Right cardiac atrium (tissue), 5 donors: Measurements from ENCODE around the gene CTXN1. TPM values are rescaled to one million over a fixed set of nuclear protein-coding genes. Genes with fewer than 3 reads are reported as not detected.

Experiments
- ATAC-seq, 2 donors: fragments of 200-7000 bp; cut with Tn5 transposase; one replicate each; pipeline versions ENCODE4 v1.8.0 to v1.9.1; 2020; ENCODE audit warnings: moderate library complexity in 2 of 2, mild to moderate bottlenecking in 1 of 2
- DNase-seq, 3 donors: peaks; one replicate each; pipeline ENCODE4 v3.0.0-alpha.2; 2020
- H3K27ac ChIP-seq: one replicate; pipeline ENCODE4 v1.5.1; 2013; ENCODE audit warnings: mild to moderate bottlenecking, low read length, control low read depth, moderate library complexity
- H3K27me3 ChIP-seq: one replicate; pipeline ENCODE4 v1.6.1; 2013; ENCODE audit not compliant: control insufficient read depth, insufficient read depth
- H3K4me1 ChIP-seq: one replicate; pipeline ENCODE4 v1.6.1; 2013; ENCODE audit warnings: low read length; ENCODE audit not compliant: control insufficient read depth, insufficient read depth
- H3K4me3 ChIP-seq: one replicate; pipeline ENCODE4 v1.5.1; 2013; ENCODE audit warnings: low read length, control low read depth
- H3K9me3 ChIP-seq: one replicate; pipeline ENCODE4 v1.6.1; 2013; ENCODE audit warnings: low read length; ENCODE audit not compliant: control insufficient read depth
- WGBS: extraction: QIAGEN DNeasy Blood & Tissue Kit; methylation state at CpG from one replicate; pipeline ENCODE4 v1.1.7; 2013; 5-methylcytosine and 5-hydroxymethylcytosine counted together
- intact Hi-C, 4 donors: fragments of 100-400 bp; cut with DNase I; formaldehyde crosslinking; loops; one replicate each; pipeline versions ENCODE4 v1.11.0 to v1.14.0; 2022 to 2023
- polyA plus RNA-seq: library from polyadenylated mRNA; stranded (reverse); fragments of 200-250 nt; gene quantifications from one replicate; pipeline ENCODE4 v1.2.3, GENCODE V29; 2013
- total RNA-seq, 4 donors: library from RNA; stranded (reverse); fragmentation: NEBNext Ultra II Directional; extraction: Animal tissue kit (Norgen Biotek cat#: 25700); gene quantifications; one replicate each; pipeline ENCODE4 v1.2.1, GENCODE V29; 2021
- donor health status: healthy with polysubstance abuse.
- donor health status: DM: no; HTN: yes; CAD: no.
- donor health status: DM: no; HTN: no; CAD: no.
- donor health status: DM: no; HTN: yes; CAD: no; lungs with severe emphysema.
- donor health status: DM: yes; HTN: yes; CAD: no.

CTXN1 gene
- total and polyA plus RNA-seq, 5 donors, result 0.16 to 0.34 (median 0.24) TPM; not detected in 2

GRCh38 chr19:7947939-7948338 lies 22.0 kb upstream of the CTXN1 start:
- DNase-seq, result no peak
- no peak overlapping the region for H3K27ac ChIP-seq
- WGBS, result 96% methylated on average over 4 of the region's 4 CpGs
- no peaks in the 10 kb centered on the region for H3K4me1 ChIP-seq
- intact Hi-C loops, result loop anchor here (5.0 to 10.0 kb wide), 3 partner anchors 57 to 307 kb away; partner anchors contain the start of gene ELAVL1 (in 1 of the 4)
- H3K27me3 ChIP-seq, result no peaks in the 10 kb centered on the region
- H3K4me3 ChIP-seq, result no peak overlapping the region
- no peaks in the 10 kb centered on the region for H3K9me3 ChIP-seq
- no peak for ATAC-seq

- ATAC-seq (peak; percentile 71), DNase-seq (peak; percentile 87 to 97 (median 89))
- no peaks in the 10 kb centered on the region for H3K27me3 ChIP-seq
- H3K4me1 ChIP-seq, result no peaks in the 10 kb centered on the region
- WGBS, result 28% methylated on average over 18 of the region's 18 CpGs
- peak overlapping the region; percentile 91 for H3K27ac ChIP-seq
- no peaks in the 10 kb centered on the region for H3K9me3 ChIP-seq
- intact Hi-C loops, result loop anchor here (10.0 kb wide), 2 partner anchors 61 to 311 kb away; partner anchors contain the start of gene ELAVL1 (in 1 of the 4)
- peak overlapping the region; percentile 58 for H3K4me3 ChIP-seq
Measured at GRCh38 chr19:7944177-7944761, 18.3 kb upstream of the CTXN1 start.

DNA sequence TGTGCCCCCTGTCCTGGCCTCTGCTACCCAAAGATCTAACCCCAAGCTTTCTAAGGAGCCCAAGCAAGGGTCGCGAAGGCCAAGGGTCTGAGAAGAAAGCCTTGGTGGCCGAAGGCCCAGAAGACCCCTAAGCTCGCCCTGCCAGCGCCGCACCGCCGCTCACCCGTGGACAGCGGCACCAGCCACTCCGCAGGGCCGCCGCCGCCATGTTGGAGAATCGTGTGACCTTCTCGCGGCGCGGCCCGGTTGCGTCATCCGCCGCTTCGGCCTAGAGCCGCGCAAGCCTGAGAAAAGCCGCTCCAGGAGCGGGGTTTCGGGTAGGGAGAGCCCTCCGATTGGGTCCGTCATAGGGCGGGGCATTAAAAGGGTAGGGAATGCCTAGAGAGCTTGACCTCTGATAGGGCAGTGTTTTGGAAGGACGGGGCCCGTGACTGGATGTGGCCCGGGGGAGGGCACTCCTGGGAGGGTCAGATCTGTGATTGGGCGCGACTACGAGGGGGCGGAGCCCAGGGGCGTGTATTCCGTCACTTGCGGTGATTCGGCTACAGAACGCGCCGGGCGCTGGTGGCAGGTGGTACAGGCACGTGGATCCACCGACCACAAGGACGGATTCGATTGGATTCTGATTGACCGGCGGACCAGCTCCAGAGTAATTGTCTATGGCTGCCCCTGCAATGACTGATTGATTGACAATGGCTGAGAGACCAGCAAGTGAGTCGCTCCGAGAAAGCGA lies 17.7 kb upstream of the CTXN1 start, which contains the start of gene TIMM44:
Gene TIMM44 (minus strand): TSS at position 223 of the 733 bp plus-strand sequence. CDS start 15 bp downstream, at position 208.
- H3K4me3 ChIP-seq, result peak within 1 kb of the TSS; percentile 63
- H3K27ac ChIP-seq, result peak within 1 kb of the TSS; percentile 91
- intact Hi-C loops, result loop anchor here (10.0 kb wide), 2 partner anchors 61 to 311 kb away; partner anchors contain the start of gene ELAVL1 (in 1 of the 4)
- H3K27me3 ChIP-seq, result no peaks in the 10 kb centered on the region
- peak; percentile 99 for ATAC-seq
- H3K4me1 ChIP-seq, result no peaks in the 10 kb centered on the region
- no peaks in the 10 kb centered on the region for H3K9me3 ChIP-seq
- peak; percentile 99 for DNase-seq
- under 1% methylated on average over 56 of the region's 56 CpGs for WGBS

- no peak for DNase-seq
- no peaks in the 10 kb centered on the region for H3K9me3 ChIP-seq
- intact Hi-C loops, result loop anchor here (10.0 kb wide), 2 partner anchors 62 to 312 kb away; partner anchors contain the start of gene ELAVL1 (in 1 of the 4)
- peak overlapping the region; percentile 87 for H3K27ac ChIP-seq
- peak; percentile 15 to 41 for ATAC-seq
- no peaks in the 10 kb centered on the region for H3K27me3 ChIP-seq
- peak overlapping the region; percentile 63 for H3K4me3 ChIP-seq
- WGBS, result 5% methylated on average over 33 of the region's 33 CpGs
- no peaks in the 10 kb centered on the region for H3K4me1 ChIP-seq
Measured at GRCh38 chr19:7942981-7943443, 17.1 kb upstream of the CTXN1 start.

- Histone ChIP-seq H3K9me3 (no peaks in the 10 kb centered on the region), H3K4me3 (no peak overlapping the region), H3K27ac (no peak overlapping the region), H3K4me1 (no peaks in the 10 kb centered on the region), H3K27me3 (no peaks in the 10 kb centered on the region)
- peak in 1 of 3 donors; percentile 36 for DNase-seq
- intact Hi-C loops, result loop anchor here (10.0 kb wide), 2 partner anchors 63 to 313 kb away; partner anchors contain the start of gene ELAVL1 (in 1 of the 4)
- ATAC-seq, result no peak
- WGBS, result 89% methylated on average over 19 of the region's 19 CpGs
Measured at GRCh38 chr19:7941895-7942596, 16.1 kb upstream of the CTXN1 start.

GRCh38 chr19:7940841-7941240 lies 14.9 kb upstream of the CTXN1 start:
- H3K9me3 ChIP-seq, result no peaks in the 10 kb centered on the region
- ATAC-seq (no peak), DNase-seq (peak in 1 of 3 donors; percentile 51)
- WGBS, result 91% methylated on average over 13 of the region's 13 CpGs
- intact Hi-C loops, result loop anchor here (10.0 kb wide), 2 partner anchors 64 to 314 kb away; partner anchors contain the start of gene ELAVL1 (in 1 of the 4)
- no peaks in the 10 kb centered on the region for H3K4me1 ChIP-seq
- H3K27me3 ChIP-seq, result no peaks in the 10 kb centered on the region
- H3K27ac ChIP-seq, result no peak overlapping the region
- H3K4me3 ChIP-seq, result no peak overlapping the region

- H3K27ac ChIP-seq, result no peak overlapping the region
- H3K4me1 ChIP-seq, result no peaks in the 10 kb centered on the region
- DNase-seq (no peak), ATAC-seq (no peak)
- 93% methylated on average over 21 of the region's 21 CpGs for WGBS
- intact Hi-C loops, result no loop called here
- no peaks in the 10 kb centered on the region for H3K27me3 ChIP-seq
- no peak overlapping the region for H3K4me3 ChIP-seq
- H3K9me3 ChIP-seq, result no peaks in the 10 kb centered on the region
Measured at GRCh38 chr19:7934766-7935165, 8.8 kb upstream of the CTXN1 start.

DNA sequence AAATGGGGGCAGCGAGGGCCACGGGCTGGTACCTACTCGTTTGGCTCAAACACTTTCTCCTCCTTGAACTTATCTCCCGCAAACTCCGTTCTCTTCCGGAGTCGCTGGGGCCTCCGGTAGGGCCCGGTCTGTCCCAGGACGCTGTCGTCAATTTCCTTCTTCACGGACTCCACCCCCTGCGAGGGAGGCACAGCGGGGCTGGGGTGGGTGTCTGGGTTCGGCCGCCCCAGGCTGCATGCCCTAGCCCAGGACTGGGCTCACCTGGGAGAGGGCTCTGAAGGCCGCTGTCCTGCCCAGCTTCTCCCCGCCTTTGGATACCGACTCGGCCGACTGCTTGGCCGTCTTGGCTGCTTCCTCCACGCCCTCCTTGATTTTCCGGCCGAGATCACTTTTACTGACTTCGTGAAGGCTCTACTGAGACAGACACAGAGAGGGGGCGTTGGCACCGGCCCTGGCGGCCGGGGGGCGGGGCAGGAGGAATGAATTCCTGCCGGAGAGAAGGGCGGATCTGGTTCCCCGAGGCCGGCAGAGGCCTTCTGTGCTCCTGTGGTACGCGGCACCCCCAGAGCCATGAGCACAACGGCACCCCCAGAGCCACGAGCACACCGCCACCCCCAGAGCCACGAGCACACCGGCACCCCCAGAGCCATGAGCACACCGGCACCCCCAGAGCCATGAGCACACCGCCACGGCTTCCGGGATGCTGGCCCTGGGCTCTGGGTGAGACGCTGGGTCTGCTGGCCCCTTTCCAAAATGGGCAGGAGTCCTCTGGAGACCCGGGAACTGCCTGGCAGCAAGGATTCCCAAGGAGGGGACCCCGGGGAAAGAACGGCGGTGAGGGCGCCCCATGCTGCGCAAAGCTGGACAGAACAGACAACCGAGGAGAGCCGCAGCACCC lies 8.1 kb upstream of the CTXN1 start:
- DNase-seq, result peak in 1 of 3 donors; percentile 61

GRCh38 chr19:7933411-7933810 lies 7.5 kb upstream of the CTXN1 start:
- DNase-seq (no peak), ATAC-seq (no peak)
- Histone ChIP-seq H3K4me3 (no peak overlapping the region), H3K4me1 (peaks cover 1% of the 10 kb centered on the region), H3K9me3 (no peaks in the 10 kb centered on the region), H3K27me3 (no peaks in the 10 kb centered on the region), H3K27ac (no peak overlapping the region)
- intact Hi-C loops, result no loop called here
- WGBS, result 87% methylated on average over 14 of the region's 14 CpGs

More for the DNA sequence above, 8.1 kb upstream of the CTXN1 start:
- no peak for ATAC-seq
- no peaks in the 10 kb centered on the region for H3K27me3 ChIP-seq
- no peaks in the 10 kb centered on the region for H3K4me1 ChIP-seq
- no peaks in the 10 kb centered on the region for H3K9me3 ChIP-seq
- 90% methylated on average over 55 of the region's 55 CpGs for WGBS
- no peak overlapping the region for H3K27ac ChIP-seq
- H3K4me3 ChIP-seq, result no peak overlapping the region
- intact Hi-C loops, result no loop called here

DNA sequence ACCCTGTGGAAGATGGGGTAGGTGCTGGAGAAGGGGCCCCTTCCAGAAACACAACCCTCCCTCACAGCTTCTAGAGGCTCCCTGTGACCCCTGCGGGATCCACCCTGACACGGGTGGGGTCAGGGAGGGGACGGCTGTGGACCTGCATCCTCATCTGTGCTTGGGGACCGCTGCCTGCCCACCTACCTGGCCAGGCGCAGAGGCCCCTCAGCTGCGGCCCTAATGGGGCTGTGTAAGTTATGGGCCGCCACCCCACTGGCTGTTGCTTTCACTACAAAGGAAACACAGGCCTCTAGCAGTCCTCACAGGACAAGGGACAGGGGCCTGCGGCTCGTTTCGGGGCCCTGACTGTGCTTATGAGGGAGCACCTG lies 7.0 kb upstream of the CTXN1 start:
- Histone ChIP-seq H3K27ac (no peak overlapping the region), H3K9me3 (no peaks in the 10 kb centered on the region), H3K4me1 (peaks cover 2% of the 10 kb centered on the region), H3K4me3 (no peak overlapping the region), H3K27me3 (no peaks in the 10 kb centered on the region)
- 91% methylated on average over 10 of the region's 10 CpGs for WGBS
- intact Hi-C loops, result no loop called here
- DNase-seq (no peak), ATAC-seq (no peak)
